ENCODE results near the gene CELSR1.

- TF ChIP-seq PATZ1 (CRISPR knock-in tag; IDR thresholded peaks at IDR 0.05; ENCODE audit: borderline replicate concordance) (no peak), ZFP3 (CRISPR knock-in tag; IDR thresholded peaks at IDR 0.05) (no peak)
Measured at GRCh38 chr22:46408568-46409506, 128.6 kb downstream of the CELSR1 start.
